Activated T-cell treated with anti-CD3 and anti-CD28 coated beads for 4 hours (primary cell): Measurements from ENCODE around the gene ADAMTS2.

ENCODE experiments used
- DNase-seq: peaks from one replicate; pipeline ENCODE4 v3.0.0-alpha.2; 2020

The ADAMTS2 gene

DNA sequence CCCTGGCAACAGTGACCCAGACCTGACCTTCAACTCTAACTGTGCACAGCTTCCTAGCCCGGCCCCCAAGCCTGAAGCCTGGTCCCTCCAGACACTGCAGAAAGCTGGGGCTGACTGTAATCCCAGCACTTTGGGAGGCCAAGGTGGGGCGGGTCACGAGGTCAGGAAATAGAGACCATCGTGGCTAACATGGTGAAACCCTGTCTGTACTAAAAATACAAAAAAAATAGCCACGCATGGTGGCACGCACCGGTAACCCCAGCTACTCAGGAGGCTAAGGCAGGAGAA is 35.9 kb downstream of the ADAMTS2 start:
- DNase-seq: no peak

GRCh38 chr5:179308563-179309382 is 36.5 kb downstream of the ADAMTS2 start:
- DNase-seq: no peak

GRCh38 chr5:179307931-179308471 is 37.3 kb downstream of the ADAMTS2 start:
- DNase-seq: no peak

GRCh38 chr5:179307013-179307800 is 38.1 kb downstream of the ADAMTS2 start:
- no peak for DNase-seq

DNA sequence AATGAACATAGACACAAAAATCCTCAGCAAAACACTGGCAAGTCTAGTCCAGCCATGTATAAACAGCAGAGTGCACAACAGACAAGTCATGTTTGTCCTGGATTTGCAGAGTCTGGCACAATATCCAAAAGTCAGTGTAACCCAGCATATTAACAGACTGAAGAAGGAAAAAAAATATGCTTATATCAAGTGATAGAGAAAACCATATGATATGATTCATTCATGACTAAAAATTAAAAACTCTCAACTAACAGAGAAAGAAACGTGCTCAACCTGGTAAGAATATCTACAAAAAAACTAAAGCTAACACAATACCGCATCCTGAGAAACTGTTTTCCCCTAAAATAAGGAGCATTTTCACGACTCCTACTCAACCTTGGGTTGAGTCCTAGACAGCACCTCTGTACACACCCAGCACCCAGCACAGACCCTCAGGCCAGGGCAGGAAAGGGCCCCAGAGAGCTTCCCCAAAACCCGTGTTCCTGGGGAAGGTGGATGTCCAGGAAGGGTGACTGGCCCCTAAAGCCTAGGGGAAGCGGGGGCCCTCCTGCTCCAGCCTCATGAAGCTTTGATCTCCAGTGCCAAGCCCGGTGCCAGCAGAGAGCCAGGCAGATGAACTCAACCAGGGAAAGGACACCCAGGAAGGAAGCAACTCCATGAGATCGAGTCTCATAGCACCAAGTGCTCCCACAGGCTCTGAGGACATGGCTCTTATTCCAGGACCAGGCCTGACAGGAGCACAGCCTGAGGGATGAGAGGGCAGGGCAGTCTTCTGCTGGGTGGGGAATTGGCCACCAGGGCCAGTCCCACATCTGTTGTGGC is 38.9 kb downstream of the ADAMTS2 start:
- no peak for DNase-seq

DNA sequence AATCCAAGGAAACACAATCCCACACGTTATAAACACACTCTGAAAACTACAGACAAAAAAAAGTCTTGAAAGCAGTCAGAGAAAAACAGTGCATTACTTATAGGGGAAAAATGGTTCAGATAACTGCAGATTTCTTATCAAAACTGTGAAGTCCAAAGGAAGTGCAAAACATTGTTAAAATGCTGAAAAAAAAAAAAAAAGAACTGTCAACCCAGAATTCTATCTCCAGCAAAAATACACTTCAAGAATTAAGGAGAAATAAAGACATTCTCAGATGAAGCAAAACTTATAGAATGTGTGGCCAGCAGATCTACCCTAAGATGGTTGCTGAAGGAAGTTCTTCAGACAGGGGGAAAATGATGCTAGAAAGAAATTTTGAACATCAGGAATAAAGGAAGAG is 40.4 kb downstream of the ADAMTS2 start:
- no peak for DNase-seq

GRCh38 chr5:179304466-179304865 is 40.8 kb downstream of the ADAMTS2 start:
- DNase-seq: no peak

DNA sequence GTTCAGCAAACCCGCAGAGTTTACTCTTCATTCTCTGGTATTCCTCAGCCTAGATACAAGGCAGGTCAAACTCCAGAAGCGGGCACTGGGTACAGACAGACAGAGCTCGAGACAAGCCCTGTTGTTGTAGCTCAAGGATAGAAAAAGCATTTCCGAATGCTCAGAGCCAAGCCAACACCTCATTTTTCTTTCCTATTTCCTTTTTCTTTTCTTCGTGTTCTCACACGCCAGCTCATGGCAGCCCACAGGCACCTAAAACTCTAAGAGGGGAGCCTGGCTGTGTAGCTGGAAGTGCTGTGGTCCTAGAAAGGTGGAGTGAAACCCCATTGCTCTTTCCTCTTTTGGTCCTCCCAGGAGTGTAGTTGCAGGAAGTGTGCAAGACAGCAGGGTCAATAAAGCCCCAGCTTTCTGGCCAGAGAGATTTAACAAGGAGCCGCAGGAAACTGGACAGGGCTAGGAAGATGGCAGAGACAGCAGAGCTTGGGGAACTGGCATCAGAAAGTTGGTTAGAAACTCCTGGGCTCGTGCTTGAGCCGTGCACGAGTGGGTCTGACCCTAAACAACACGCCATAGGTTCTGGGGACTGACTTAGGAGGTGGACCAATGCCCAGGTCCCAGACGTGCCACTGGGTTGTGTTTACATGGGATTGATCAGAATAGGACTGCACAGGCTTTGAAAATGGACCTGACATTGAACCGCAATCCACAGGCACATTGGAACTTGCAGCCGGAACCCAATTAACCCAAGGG is 41.6 kb downstream of the ADAMTS2 start:
- DNase-seq: no peak

GRCh38 chr5:179302499-179303185 is 42.6 kb downstream of the ADAMTS2 start:
- no peak for DNase-seq

DNA sequence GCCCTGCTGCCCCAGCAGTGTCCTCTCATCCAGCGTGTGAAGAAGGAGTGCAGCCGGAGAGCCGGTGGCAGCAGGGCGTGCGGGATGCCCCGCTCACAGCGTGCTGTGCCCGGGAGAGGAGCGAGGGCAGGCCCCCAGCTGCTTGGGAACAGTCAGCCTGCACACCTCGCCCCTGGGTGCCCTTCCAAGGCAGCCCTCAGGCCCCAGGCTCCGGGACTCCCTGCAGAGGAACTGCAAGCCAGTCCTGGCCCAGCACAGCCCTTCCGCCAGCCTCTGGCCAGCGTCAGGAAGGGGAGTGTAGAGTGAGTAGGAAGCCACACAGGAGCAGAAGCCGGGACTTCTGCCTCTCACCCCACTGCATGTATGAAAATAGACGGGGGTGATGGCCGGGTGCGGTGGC is 43.5 kb downstream of the ADAMTS2 start:
- no peak for DNase-seq

DNA sequence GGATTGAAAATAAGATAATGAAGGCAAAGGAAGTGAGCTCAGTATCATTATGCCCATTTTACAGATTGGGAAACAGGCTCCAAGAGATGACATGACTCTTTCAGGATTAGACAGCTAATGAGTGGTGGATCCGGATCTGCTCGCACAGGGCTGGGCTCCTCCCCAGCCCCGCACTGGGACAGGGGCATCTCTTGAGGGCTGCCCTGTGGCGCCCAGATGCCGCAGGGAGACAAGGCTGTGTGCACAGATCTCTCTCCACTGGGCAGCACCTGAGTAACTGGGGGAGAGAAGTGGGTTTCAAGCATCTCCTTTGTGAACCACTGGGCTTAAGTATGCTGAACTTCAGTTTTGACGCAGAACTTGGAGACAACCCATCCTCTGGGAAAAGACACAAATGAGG is 43.9 kb downstream of the ADAMTS2 start:
- DNase-seq: no peak

DNA sequence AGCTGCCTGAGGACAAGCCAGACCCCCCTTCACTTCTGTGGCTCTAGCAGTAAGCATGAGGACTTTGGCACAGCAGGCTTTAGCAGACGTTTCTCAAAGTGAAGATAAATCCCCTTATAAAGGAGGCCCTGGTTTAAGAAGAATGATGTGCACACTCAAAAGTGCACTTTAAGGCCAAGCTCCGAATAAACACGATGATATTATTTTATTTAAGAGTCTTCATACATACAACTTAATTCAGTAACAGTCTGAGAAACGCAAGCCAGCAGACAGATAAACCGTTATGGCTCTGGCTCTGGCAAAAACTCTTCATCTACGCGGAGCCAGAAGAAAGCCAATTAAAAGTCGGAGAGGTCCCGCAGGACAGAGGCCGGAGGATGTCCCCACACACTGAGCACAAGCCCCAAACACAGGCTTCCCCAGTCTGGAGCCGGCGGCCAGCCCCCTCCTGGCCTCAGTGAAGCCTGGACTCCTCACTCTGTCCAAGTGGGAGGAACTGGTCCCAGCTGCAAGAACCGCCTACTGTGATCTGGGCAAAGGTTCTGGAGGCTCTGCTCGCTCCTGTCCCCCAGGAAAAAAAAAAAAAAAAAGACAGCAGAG is 44.6 kb downstream of the ADAMTS2 start:
- no peak for DNase-seq

- no peak for DNase-seq
These were observed 46.9 kb downstream of the ADAMTS2 start for GRCh38 chr5:179298181-179298993.

DNA sequence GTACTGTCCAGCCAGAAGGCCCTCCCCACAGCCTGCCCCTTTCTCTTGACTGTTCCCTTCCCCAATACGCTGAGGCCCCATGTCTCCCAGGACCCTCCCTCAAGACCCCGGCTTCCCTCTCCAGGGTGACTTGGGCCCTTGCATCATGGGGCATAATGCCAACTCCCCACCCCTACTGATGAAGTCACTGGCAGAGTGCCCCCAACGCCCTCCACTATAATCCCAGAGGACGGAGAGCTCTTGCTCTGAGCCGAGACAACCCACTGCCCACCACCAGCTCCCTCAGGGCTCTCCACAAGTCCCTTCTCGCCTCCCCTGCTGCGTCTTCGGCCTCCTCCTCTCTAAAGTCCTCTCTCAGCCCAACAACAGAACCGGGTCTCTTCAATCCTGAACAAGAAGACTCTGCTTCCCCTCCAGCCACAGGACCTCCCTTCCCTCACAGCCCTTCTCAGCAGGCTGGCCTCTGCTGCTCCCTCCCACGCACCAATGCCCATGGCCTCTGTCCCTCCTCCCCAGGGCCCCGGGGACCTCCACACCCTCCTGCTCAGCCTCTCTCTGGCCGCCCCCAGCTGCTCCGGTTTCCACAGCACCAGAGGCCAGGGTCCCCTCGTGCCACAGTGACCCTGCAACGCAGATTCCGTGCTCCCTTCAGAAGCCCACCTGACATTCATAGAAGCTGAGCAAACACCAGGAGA is 47.6 kb downstream of the ADAMTS2 start:
- DNase-seq: no peak

DNA sequence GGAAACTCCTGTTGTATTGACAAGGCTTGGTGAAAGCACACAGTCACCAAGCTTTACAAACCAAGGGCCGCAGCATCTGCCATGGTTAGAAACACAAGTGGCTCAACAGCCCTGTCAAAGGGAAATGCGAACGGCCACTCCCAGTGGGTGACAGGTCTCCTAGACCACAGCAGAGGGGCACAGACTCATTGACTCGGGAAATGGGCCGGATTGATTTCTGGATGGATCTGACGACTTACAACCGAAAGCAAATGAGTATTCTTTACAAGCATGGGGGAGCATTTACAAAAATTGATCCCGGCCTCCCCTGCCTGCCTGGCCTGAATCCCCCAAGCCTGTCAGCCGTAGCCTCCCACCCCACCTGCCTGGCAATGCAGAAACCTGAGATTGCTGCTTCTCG is 48.2 kb downstream of the ADAMTS2 start:
- no peak for DNase-seq

GRCh38 chr5:179296150-179296821 is 49.0 kb downstream of the ADAMTS2 start:
- no peak for DNase-seq

- no peak for DNase-seq
These were observed 49.5 kb downstream of the ADAMTS2 start for GRCh38 chr5:179295778-179296149.

DNA sequence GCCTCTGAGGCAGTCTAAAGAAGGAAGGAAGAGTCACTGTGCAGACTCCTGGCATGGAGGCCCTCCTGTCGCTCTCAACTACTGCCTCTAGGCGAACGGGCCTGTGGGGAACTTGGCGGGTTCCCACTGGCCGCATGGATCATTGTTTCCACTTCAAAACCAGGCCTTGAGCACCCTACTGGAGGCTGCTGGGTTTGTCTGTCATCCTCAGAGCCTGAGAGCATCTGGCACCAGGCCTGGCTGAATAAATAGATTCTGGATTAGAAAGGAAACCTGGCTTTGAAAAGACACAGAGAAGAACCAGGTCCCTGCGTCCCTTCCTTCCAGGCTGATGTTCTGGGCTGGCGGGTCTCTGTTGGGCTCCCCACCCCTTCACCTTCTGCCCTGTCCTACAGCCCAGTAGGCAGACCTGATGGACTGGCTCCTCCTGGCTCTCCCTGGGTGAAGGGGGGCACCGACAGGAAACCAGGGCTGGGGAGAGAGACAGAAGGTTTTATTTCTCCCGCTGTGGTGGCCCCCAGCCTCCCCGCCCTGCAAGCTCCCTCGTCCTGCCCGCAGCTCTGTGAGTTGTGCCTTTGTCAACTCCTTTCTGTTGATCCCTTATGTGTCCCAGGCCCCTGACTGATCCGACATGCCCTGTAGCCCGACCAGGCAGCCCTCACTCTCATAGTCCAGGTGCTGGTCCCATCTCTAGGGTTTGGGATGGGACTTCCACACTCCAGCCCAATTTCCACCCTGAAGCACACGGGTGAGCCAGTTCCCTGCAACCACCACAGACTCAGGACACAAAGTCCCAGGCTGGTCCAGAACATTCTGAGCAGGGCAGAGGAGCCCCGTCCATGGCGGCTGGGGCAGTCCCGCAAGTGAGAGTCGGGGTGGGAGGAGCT is 50.1 kb downstream of the ADAMTS2 start:
- no peak for DNase-seq
